HepG2 (cell line): ENCODE measurements around the gene PANK4. TPM values are rescaled to one million over a fixed set of nuclear protein-coding genes. Genes with fewer than 3 reads are reported as not detected.

Source experiments
- ATAC-seq: fragments of 200-7000 bp; cut with Tn5 transposase; 3 replicates; pipeline ENCODE4 v1.9.1; 2020; ENCODE audit warnings: mild to moderate bottlenecking, moderate library complexity
- BruUV-seq: library from RNA; stranded (reverse); fragments of 400-500 nt; replicated peaks from 2 replicates; lab custom pipeline; 2021; lab: Mats Ljungman, UMichigan
- CTCF ChIA-PET: fragments of 300-600 bp; formaldehyde crosslinking; extraction: SDS; loops from one replicate; lab custom pipeline; 2021; ENCODE audit warnings: low total read pairs, inconsistent platforms, low intra/inter-chr PET ratio; lab: Yijun Ruan, JAX
- POLR2A ChIA-PET: fragments of 350-600 bp; sonication (Branson Sonifier 250); formaldehyde crosslinking; loops from one replicate; lab custom pipeline; 2020; ENCODE audit warnings: antibody characterized with exemption, inconsistent platforms; lab: Yijun Ruan, JAX
- DNase-seq: peaks from one replicate; pipeline ENCODE4 v3.0.0-alpha.2; 2015; ENCODE audit warnings: low spot score
- FAIRE-seq: peaks from 3 replicates; lab custom pipeline; 2011; peaks lifted over from hg19 to GRCh38; lab: Jason Lieb, UNC
- H2AFZ ChIP-seq: one replicate; pipeline ENCODE4 v1.6.1; 2011; ENCODE audit warnings: low read length, inconsistent platforms
- H3K27ac ChIP-seq: fragments of 300-600 bp; 3 replicates; pipeline ENCODE4 v1.8.0; 2011; ENCODE audit warnings: mixed run types, mild to moderate bottlenecking, mixed read lengths, low read length, inconsistent platforms; ENCODE audit not compliant: insufficient read depth; ENCODE audit errors: extremely low read length
- H3K27me3 ChIP-seq, 2 experiments: fragments of 200-600 bp in 1 of 2; 2 replicates in 1 of 2; 3 replicates in 1 of 2; pipeline versions ENCODE4 v1.6.0 to v1.8.0; 2011; ENCODE audit warnings: low read length in 2 of 2, mild to moderate bottlenecking in 2 of 2, moderate library complexity in 2 of 2, inconsistent platforms in 1 of 2; ENCODE audit not compliant: insufficient read depth in 2 of 2, control insufficient read depth in 1 of 2
- H3K36me3 ChIP-seq, 2 experiments: fragments of 200-600 bp in 1 of 2; replicated peaks in 1 of 2; 2 replicates in 1 of 2; 3 replicates in 1 of 2; pipeline versions ENCODE4 v1.5.1 to v1.8.0; 2011; ENCODE audit warnings: low read length in 2 of 2, inconsistent platforms in 1 of 2; ENCODE audit not compliant: insufficient read depth in 2 of 2, control insufficient read depth in 1 of 2
- H3K4me1 ChIP-seq: 2 replicates; pipeline ENCODE4 v1.5.1; 2012; ENCODE audit warnings: low read length, inconsistent platforms; ENCODE audit not compliant: insufficient read depth
- H3K4me2 ChIP-seq: 2 replicates; pipeline ENCODE4 v1.6.0; 2011; ENCODE audit warnings: low read depth, low read length, inconsistent platforms
- H3K4me3 ChIP-seq, 3 experiments: fragments of 200-600 bp in 1 of 3; sonication (generic), shearing (Covaris generic) in 1 of 3; replicated peaks in 1 of 3; 2 replicates each; pipeline ENCODE4 v1.5.1; 2011 to 2016; ENCODE audit warnings: low read length in 3 of 3, inconsistent platforms in 2 of 3, low read depth in 2 of 3, mild to moderate bottlenecking in 2 of 3, control low read depth in 1 of 3, mixed read lengths in 1 of 3; ENCODE audit not compliant: insufficient read depth in 1 of 3
- H3K79me2 ChIP-seq: one replicate; pipeline ENCODE4 v1.6.1; 2011; ENCODE audit warnings: low read length, inconsistent platforms; ENCODE audit not compliant: insufficient read depth
- H3K9ac ChIP-seq: 2 replicates; pipeline ENCODE4 v1.6.0; 2011; ENCODE audit warnings: mild to moderate bottlenecking, low read depth, low read length, inconsistent platforms; ENCODE audit not compliant: insufficient read depth
- H3K9me3 ChIP-seq: 2 replicates; pipeline ENCODE4 v1.5.1; 2012; ENCODE audit warnings: mild to moderate bottlenecking, low read length
- H4K20me1 ChIP-seq: 2 replicates; pipeline ENCODE4 v1.6.0; 2011; ENCODE audit warnings: inconsistent platforms, mild to moderate bottlenecking, low read length, moderate library complexity; ENCODE audit not compliant: insufficient read depth
- PATZ1 ChIP-seq: sonication (generic); formaldehyde crosslinking; IDR thresholded peaks from 2 replicates; pipeline ENCODE4 v1.4.0; 2020; ENCODE audit warnings: missing genetic modification reagents
- PHF20 ChIP-seq: sonication (generic); formaldehyde crosslinking; IDR thresholded peaks from 2 replicates; pipeline ENCODE4 v1.5.0; 2020; ENCODE audit warnings: mild to moderate bottlenecking, missing genetic modification reagents
- REPIN1 ChIP-seq: sonication (generic); formaldehyde crosslinking; IDR thresholded peaks from 2 replicates; pipeline ENCODE4 v1.8.0; 2022; ENCODE audit warnings: missing genetic modification reagents, low read depth, mild to moderate bottlenecking, borderline replicate concordance
- ZMAT5 ChIP-seq: sonication (generic); formaldehyde crosslinking; IDR thresholded peaks from 2 replicates; pipeline ENCODE4 v1.5.0; 2020; ENCODE audit warnings: mild to moderate bottlenecking, low read depth, missing genetic modification reagents, borderline replicate concordance
- WGBS: methylation state at CpG from one replicate; pipeline ENCODE4 v1.1.6; 2017; ENCODE audit warnings: low lambda C conversion rate; 5-methylcytosine and 5-hydroxymethylcytosine counted together
- in situ Hi-C: cut with HindIII; loops from 2 replicates; pipeline ENCODE4 v1.10.0; 2017; ENCODE audit warnings: low pct_unique_long_range_greater_than_20kb; ENCODE audit not compliant: extremely low pct_ligation_motif_present
- intact Hi-C: fragments of 100-400 bp; cut with micrococcal nuclease; formaldehyde crosslinking; loops from one replicate; pipeline ENCODE4 v1.10.0; 2022; ENCODE audit not compliant: unreplicated experiment
- polyA plus RNA-seq, 8 experiments: library from polyadenylated mRNA; depleted of rRNA in 3 of 8; stranded (reverse) in 7 of 8; unstranded in 1 of 8; fragments of >200 nt; fragmentation: Illumina TruSeq in 4 of 8; extraction: Trizol in 4 of 8; gene quantifications; 2 replicates each; pipeline versions ENCODE4 v1.2.1 to v1.2.3, GENCODE V29; 2011 to 2016; ENCODE audit warnings: low read depth in 4 of 8, missing spikeins in 1 of 8, mixed read lengths in 1 of 8; ENCODE audit not compliant: insufficient read depth in 1 of 8
- total RNA-seq, 5 experiments: library from RNA; depleted of rRNA; stranded (reverse); fragments of >200 nt; fragmentation: Illumina TruSeq; extraction: Trizol; gene quantifications; 2 replicates each; pipeline ENCODE4 v1.2.3, GENCODE V29; 2016; ENCODE audit warnings: low read depth in 1 of 5

PANK4 gene
- total and polyA plus RNA-seq, 2 of the 13 experiments (the other 11 are each of a cell fraction or from before 2014, with no cell fraction given), result 17.4 to 19.3 TPM

- intact Hi-C loops, result no loop called here
- WGBS, result 99% methylated on average over 19 of the region's 30 CpGs
- CTCF ChIA-PET, result no interaction called here
- FAIRE-seq, result no peak
- no peak overlapping the region for H3K9ac ChIP-seq
- TF ChIP-seq PHF20 (CRISPR knock-in tag) (no peak), REPIN1 (CRISPR knock-in tag) (no peak), PATZ1 (CRISPR knock-in tag) (no peak), ZMAT5 (no peak)
- TF ChIP-seq, all 625 proteins: peak for 0
- in situ Hi-C loops, result loop anchor here (25.0 kb wide), 1 partner anchor 332 kb away; the partner anchor contains the start of gene FAAP20
- ATAC-seq, result no peak
- Histone ChIP-seq H3K9me3 (no peaks in the 10 kb centered on the region), H3K79me2 (peaks cover 22% of the 10 kb centered on the region), H2AFZ (no peak overlapping the region), H3K4me3 (no peak overlapping the region), H3K4me2 (no peak overlapping the region), H3K36me3 (peaks cover 25 to 64% of the 10 kb centered on the region in 2 experiments; a peak in 4 of 5 replicates), H3K4me1 (peaks cover 28% of the 10 kb centered on the region), H4K20me1 (peaks cover 22% of the 10 kb centered on the region), H3K27me3 (no peaks in the 10 kb centered on the region), H3K27ac (no peak overlapping the region)
- no TSS peak for BruUV-seq
- no peak for DNase-seq
- POLR2A ChIA-PET, result no interaction called here
Measured at GRCh38 chr1:2519729-2520128, 6.7 kb downstream of the PANK4 start.
